GM15510 (cell line): ENCODE measurements around the gene ZNHIT6.

Source experiments
- POLR2A ChIP-seq: IDR thresholded peaks from 3 replicates; pipeline ENCODE4 v1.6.1; 2011; ENCODE audit warnings: borderline replicate concordance; ENCODE audit not compliant: insufficient read length; ENCODE audit errors: extremely low read depth

ZNHIT6 gene

GRCh38 chr1:85630493-85630892 is 77.7 kb downstream of the ZNHIT6 start:
- TF ChIP-seq POLR2A, result no peak

- TF ChIP-seq POLR2A, result no peak
These were observed 78.7 kb downstream of the ZNHIT6 start for GRCh38 chr1:85629532-85629920.

- no peak for TF ChIP-seq POLR2A
These were observed 79.3 kb downstream of the ZNHIT6 start for GRCh38 chr1:85628791-85629531.

GRCh38 chr1:85626818-85627217 is 81.4 kb downstream of the ZNHIT6 start:
- no peak for TF ChIP-seq POLR2A

GRCh38 chr1:85624361-85624760 is 83.9 kb downstream of the ZNHIT6 start:
- no peak for TF ChIP-seq POLR2A

- TF ChIP-seq POLR2A, result no peak
These were observed 85.2 kb downstream of the ZNHIT6 start for GRCh38 chr1:85623061-85623471.

GRCh38 chr1:85621430-85621829 is 86.8 kb downstream of the ZNHIT6 start:
- no peak for TF ChIP-seq POLR2A

- TF ChIP-seq POLR2A, result no peak
These were observed 90.6 kb downstream of the ZNHIT6 start for GRCh38 chr1:85617633-85618100.

GRCh38 chr1:85616736-85617135 is 91.5 kb downstream of the ZNHIT6 start:
- TF ChIP-seq POLR2A, result no peak

- no peak for TF ChIP-seq POLR2A
These were observed 91.9 kb downstream of the ZNHIT6 start for GRCh38 chr1:85616364-85616705.

- no peak for TF ChIP-seq POLR2A
These were observed 92.5 kb downstream of the ZNHIT6 start for GRCh38 chr1:85615586-85616363.

GRCh38 chr1:85612704-85613361 is 95.4 kb downstream of the ZNHIT6 start:
- no peak for TF ChIP-seq POLR2A

- no peak for TF ChIP-seq POLR2A
These were observed 96.4 kb downstream of the ZNHIT6 start for GRCh38 chr1:85611856-85612255.

GRCh38 chr1:85611425-85611824 is 96.8 kb downstream of the ZNHIT6 start:
- TF ChIP-seq POLR2A, result no peak

GRCh38 chr1:85609976-85610375 is 98.3 kb downstream of the ZNHIT6 start:
- no peak for TF ChIP-seq POLR2A
